NCI-H510A (cell line): Measurements from ENCODE around the gene ZNF324.
"Not testable (repeated sequence)": the region's sequence is repeated elsewhere in the genome, so short reads cannot be mapped to it uniquely, and the experiment has no call there.

Source experiments
- DNase-seq: peaks from one replicate; lab custom pipeline; 2025; lab: John Stamatoyannopoulos, UW

Gene ZNF324

DNA sequence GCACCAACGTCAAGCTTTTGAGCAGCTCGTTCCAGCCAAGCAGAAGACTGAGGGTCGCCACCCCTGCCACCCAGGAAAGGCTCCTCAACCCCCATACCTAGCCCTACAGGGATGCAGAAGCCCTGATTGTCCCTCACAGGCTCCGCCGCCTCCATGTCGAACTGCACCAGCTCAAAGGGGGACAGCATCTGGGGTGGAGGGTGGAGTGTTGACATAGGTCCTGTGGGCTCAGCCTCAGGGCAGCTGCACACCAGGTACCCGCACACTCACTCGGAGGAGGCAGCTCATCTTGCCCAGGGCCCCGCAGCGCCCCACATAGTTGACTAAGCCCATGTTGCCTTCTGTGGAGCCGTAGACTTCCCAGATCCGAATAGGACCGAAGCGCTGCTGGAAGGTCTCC, 33.4 kb downstream of the ZNF324 start:
- no peak for DNase-seq

DNA sequence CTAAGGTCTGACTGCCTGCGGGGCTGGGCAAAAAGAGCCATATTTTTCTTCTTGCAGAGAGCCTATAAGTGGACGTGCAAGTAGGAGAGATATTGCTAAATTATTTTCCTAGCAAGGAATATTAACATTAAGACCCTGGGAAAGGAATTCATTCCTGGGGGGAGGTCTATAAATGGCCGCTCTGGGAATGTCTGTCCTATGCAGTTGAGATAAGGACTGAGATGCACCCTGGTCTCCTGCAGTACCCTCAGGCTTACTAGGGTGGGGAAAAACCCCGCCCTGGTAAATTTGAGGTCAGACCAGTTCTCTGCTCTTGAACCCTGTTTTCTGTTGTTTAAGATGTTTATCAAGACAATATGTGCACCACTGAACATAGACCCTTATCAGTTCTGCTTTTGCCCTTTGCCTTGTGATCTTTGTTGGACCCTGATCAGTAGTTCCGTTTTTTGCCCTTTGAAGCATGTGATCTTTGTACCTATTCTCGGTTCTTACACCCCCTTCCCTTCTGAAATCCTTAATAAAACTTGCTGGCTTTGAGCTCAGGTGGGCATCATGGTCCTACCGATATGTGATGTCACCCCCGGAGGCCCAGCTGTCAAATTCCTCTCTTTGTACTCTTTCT, 40.8 kb downstream of the ZNF324 start:
- not testable (repeated sequence) for DNase-seq

DNA sequence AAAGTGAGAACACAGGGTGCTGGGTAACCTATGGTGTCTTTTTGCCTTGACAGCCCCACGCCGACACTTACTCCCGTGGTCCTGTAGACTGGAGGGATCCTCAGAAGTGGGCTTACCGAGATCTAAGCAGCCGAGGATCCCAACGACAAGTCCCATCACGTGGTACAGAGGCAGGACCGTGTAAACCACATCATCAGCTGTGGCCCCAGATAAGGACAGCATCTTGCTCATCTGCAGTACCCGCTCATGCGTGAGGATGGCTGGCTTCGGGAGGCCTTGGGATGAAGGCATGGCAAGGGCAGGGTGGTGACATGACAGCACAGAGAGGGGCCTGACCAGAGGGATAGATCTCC, 42.8 kb downstream of the ZNF324 start:
- no peak for DNase-seq

DNA sequence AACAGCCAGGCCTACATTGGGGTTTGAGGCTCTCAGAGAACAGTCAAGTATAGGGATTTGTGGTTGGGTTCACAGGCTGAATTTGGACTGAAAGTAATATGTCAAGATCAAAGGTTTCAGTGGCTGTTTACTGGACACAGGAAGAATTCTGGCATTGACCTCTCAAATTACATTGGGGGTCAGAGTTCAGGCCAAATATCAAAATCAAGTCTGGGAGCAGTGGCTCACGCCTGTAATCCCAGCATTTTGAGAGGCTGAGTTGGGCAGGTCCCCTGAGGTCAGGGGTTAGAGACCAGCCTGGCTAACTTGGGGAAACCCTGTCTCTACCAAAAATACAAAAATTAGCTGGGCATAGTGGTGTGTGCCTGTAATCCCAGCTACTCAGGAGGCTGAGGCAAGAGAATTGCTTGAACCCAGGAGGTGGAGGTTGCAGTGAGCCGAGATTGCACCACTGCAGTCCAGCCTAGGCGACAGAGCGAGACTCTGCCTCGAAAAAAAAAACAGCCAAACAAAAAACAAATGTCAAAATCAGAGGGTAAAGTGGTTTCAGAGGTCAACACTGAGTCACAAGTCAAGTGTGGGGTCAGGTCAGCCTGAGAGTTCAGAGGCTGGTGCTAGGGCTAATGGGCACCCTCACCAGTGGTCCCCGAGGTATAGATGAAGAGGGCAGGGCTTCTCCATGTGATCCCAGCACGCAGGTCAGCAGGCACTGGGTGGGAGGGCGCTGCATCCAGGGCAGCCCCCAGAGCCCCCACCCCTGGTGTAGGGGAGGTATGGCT, 43.4 kb downstream of the ZNF324 start:
- no peak for DNase-seq

DNA sequence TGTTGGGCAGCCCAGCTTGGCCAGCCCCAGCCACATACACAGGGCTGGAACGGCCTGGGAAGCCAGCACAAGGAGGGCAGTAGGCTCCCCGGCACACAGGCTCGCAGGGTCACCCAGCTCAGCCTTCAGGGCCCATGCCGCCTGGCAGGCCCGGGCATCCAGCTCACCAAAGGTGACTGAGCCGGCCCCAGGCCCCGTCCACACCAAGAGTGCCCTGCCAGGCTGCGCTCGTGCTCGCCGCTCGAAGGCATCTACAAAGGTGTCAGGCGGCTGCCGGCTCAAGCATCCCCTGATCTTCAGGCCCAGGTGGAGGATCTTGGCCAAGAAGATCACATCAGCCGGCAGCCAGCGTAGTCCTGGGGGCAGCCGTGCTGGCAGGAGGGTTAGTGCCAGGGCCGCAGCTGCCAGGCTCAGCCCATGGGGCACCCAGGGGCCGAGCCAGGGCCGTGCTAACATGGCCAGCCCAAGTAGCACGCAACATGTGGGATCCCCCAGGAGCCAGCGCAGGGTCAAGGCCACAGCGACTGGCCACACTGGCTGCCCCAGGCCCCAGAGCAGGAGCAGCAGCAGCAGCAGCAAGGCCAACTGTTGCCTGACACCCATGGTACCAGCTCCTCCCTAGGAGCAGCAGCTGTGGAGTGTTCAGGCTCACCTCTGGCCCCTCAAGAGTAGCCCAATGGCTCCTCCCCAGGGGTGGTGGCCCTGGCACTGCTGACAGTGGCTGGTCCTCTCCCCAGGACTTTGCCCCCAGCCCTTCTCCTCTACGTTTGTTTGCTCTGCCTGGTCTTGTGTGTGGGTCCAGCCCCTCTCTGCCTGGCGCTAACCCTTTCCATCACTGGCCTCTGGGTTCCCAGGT, 44.7 kb downstream of the ZNF324 start, which contains the start of gene SLC27A5:
SLC27A5 (minus strand) TSS at position 640 of the 856 bp plus-strand sequence; CDS start at position 603, 37 bp downstream.
- no peak for DNase-seq

DNA sequence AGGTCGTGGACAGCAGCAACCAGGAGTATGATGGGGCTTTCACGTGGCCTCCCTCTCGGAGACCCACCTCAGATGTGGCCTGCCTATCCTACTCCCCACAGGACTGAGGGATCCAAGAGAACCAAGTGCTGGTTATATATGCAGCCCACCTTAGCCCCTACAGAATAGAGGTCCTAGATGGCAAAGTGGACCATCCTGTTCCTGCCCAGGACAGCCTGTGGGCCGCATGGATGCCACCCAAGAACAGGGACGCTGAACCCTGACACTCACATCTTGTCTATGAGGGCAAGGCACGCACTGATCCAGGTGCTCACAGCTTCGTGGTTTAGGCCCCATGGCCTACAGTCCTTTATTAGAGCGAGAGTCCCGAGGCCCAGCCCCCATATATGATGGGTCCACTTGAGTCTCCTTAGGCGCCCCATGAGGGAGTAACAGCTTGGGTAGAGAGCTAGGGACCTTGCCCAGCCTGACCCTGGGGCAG, 46.4 kb downstream of the ZNF324 start:
- DNase-seq = no peak

DNA sequence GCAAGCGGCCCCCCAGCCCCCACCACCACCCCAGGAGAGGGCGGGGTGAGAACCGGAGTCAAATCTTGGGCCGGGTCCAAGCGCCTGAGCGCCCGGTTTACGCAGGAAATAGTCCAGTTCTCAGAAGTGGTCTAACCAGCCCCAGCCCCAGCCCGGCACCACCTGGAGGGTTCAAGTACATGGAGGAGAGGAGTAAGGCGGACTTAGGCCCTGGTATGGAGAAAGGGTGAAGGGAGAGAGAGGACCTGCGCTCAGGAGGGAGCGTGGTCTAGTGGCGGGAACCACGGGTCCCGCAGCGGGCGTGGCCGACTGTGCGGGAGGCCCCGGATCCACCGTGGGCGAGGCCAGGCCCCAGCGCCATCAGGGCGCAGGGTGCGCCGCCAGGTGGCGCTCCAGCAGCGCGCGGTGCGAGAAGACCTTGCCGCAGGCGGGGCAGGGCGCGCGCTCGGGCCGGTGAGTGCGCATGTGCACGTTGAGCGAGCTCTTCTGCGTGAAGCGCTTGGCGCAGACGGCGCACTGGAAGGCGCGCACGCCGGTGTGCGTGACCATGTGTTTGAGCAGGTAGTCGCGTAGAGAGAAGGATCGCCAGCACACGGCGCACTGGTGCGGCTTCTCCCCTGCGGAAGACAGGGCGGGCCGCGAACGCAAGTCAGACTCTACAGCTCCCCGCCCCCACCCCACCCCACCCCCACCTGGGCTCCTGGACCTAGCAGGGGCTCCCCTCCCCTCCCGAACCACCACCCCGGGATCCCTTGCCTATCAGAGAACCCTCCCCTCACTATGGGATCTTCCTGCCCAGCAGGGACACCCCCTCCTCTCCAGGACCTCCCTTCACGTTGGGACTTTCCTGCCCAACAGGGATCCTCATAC, 47.0 kb downstream of the ZNF324 start:
- DNase-seq = peak; percentile 71

DNA sequence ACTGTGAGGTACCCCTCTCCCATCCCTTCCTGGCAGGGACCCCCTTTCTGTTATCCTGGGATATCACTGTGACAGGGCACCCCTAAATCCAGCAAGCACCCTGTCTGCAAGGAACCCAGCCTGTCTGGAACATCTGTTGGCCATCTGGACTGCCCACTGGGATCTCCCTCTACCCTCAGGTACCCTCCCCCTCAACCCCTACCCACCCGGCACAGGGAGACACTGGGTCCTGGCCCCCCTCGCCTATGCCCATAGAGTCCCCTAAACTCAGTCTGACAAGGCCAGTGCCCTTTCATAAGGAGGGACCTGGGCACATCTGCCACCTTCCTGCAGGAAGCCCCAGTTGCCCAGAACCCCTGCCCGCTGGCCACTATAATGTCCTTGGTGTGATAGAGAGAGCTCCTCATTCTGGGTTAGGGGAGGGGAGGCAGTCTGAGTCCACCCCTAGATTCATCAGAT, 47.7 kb downstream of the ZNF324 start:
- no peak for DNase-seq

DNA sequence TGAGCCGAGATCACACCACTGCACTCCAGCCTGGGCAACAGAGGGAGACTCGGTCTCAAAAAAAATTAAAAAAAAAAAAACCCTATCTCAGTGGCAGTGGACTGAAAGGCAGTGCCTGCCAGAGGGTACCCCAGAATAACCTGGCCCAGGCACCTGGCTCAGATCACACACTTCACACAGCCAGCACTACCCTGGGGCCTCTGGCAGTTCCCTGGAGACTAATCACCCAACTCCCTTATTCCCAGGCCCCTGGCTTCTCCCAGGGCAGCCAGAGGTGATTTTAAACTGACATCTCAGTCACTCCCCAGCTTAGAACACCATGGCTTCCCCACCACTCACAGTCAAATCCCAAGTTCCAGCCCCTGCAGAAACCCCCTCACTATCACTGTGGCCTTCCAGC, 48.4 kb downstream of the ZNF324 start:
- no peak for DNase-seq

DNA sequence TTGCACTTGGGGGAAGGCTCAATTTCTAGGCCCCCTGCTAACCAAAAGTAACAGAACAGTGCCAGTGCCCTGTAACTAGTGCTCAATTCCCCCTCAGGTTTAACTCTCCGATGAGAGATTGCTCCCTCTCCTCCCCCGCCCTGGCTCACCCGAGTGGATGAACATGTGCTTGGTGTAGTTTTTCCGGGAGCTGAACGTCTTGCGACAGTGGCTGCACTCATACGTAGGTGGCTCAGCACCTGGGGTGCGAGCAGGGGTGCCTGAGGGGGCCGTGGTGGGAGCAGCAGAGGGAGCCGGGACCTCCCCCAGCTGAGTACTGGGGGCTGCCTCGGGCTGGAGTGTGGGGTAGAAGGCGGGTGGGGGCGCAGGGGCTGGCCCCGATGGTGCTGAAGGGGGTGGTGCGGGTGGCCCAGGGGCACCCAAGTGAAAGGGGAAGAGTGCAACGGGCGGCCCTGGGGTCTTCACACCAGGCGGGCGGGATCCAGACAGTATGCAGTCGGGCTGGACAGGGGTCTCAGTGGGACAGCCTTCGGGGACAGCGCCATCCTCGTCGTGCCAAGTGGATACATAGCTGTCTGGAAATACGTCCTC, 49.5 kb downstream of the ZNF324 start:
- no peak for DNase-seq

DNA sequence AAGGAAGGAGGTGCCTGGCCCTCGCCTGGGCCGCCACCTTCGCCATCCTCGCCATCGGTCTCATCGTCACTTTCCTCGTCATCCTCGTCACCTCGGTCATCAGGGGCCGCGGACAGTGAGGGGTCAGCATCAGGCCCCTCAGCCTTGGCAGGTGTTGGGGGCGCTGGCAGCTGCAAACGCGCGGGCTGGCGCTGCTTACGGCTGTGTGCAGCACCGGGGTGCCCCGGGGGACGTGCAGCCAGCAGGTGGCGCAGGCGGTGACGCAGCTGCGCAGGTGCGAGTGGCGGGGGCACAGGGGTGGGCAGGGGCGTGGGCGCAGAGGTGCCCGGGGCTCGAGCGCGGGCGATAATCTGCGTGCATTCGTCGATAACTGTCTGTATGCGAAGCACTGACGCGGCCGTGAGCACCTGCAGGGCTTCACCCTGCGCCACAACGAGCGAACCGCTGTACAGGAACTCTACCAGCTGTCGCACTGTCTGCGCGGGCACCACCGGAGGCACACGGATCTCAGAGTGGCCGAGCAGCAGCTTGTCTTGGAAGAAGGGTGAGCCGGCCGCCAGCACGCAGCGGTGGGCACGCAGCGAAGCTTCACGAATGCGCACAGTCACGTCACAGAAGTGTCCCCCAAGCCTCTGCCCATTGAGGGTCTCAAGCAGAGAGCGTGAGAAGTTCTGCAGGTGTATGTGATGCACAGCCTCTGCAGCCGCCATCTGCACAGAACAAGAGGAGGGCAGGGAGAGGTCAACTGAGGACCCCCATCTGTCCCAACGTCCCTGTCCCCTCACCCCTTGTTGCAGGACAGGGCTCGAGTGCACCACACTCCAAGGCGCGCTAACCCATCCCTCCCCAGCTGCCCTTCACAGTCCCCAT, 50.3 kb downstream of the ZNF324 start:
- no peak for DNase-seq

DNA sequence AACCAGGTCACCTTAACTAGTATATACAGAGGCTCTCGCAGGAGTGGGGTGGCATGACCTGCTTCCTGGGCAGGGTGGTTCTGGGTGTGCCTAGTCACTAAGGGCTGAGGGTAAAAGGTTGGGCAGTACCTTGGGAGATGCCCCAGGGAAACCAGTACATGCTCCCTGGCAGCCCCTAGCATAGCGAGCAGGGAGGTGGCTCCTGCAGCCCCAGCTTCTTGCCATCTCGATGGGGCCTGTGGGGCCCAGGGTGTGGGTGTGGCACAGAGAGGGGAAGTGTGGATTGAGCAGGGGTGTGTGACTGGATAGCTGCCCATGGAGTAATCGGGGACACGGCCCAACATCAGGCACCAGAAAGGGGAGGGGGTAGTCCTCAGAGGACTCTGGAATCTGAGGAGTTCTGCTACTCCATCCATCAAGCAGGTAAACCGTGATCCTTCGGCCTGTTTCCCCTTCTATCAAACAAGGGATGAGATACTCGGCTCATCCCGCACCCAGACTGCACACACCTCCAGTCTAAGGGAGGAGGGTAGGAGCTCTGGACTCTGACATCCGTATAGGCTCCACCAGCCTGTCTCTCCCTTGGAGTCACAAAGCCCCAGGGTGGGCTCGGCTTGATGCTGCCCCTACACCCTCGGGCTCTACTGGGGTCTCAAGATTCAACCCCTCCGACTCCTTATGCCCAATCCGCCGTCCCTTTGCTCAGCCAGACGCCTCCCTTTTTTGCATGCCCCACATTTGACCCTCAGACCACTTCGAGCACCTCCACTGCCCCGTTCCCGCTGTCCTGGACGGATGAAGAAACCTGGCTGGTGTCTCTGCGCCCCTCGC, 51.6 kb downstream of the ZNF324 start:
- no peak for DNase-seq

DNA sequence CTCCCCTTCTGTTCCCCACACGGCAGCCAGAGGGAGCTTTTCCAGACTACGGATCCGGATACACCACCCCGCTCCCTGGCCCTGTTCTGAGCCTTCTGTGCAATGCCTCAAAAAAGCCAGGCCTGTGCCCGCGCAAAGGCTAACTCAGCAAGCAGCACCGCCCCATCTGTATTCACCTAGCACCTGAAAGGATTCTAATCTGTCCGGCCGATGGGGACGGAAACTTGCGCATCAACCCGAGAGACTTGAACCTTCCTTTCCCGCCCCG, 52.1 kb downstream of the ZNF324 start:
- DNase-seq = peak; percentile 60

DNA sequence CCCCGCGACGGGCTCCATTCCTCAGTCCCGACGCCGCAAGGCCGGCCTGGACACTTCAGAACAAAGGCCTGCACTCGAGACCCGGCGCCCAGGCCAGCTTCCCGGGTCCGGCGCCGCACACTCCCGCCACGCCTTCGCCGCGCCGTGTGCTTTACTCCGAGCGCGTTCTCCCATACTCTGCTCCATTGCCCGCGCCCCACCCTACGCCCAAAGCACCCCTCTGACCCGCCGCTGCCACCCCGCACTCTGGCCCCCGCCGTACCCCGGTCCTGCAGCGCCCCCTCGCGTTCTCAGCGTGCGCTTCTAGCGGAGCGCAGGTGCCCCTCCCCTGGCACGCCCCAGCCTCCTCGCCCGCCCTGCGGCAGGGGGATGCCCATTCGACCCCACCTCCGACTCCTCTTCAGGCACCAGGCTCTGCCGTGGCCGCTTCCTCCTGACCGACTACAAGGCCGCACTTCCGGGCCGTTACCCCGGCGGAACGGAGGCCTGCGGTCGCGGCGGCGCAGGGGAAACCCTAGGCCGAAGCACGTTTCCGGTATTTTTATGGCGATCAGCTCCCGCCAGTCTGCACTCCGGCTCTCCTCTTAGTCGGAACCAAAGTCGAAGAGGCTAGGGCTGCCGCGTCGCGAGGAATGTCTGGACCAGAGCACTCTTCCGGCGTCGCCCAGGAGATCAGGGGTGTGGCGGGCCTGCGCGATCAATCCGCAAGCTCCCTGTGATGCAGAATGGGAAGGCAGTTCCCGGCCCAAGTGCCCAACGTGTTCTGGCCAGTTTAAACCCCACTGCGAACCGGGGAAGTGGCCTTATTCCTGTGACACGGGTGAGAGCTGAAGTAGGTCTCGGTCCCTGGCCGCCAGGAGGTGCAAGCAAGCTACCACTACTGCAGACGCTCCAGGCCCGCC, 52.7 kb downstream of the ZNF324 start, which contains the start of gene ZBTB45:
ZBTB45 (minus strand) TSS at position 456 of the 902 bp plus-strand sequence. CDS start 2,137 bp downstream, outside the sequence.
- peak; percentile 91 for DNase-seq

DNA sequence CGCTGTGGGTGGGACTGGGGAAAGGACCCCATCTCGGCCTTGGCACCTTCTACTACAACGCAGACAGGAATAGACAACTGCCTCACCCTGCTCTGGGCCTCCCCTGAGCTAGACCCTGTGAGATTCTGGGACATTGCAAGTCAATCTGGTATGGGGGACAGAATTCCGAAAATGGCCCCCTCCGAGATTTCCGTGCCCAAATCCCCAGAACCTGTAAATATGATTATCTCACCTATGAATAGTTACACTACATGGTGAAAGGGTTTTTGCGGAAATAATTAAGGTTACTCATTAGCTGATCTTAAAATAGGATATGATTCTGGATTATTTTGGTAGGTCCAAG, 53.3 kb downstream of the ZNF324 start:
- DNase-seq = no peak

DNA sequence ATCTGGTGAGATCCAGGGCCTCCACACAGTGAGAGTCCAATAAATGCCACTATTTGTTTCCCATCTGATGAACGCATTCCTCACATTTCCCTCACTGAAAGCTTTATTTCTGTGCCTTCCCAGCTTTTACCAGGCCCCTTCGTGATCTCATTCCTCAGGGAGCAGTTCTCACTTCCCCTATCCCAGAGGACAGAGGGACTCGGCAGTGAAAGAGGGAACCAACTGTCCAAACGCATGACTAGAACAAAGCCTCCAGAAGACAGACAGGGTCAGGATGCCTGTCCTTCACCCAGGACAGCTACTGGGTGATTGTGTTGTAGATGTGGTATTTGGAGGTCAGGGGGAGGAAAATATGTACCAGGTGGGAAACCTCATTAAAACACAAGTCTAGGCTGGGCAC, 54.8 kb downstream of the ZNF324 start:
- no peak for DNase-seq

DNA sequence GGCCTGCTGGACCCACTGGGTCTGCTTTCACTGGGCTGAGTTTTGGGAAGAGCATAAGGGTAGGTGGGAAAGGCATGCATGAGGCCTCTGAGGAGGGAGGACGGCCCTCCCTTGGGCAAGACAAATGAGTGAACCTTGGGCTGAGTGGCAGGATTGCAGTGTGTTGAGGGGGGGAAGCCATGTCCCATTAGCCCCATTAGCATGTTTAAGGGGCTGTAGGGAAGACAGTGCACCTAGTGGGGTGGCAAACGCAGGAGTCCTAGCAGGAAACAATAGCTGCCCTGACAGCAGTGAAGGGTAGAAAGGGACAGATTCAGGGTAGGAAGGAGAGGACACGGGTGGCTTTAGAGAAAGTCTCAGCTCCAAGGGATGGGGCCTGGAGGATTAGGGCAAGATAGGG, 55.8 kb downstream of the ZNF324 start:
- DNase-seq = no peak
